Measurements from ENCODE around the gene MYH14. TPM values are rescaled to one million over a fixed set of nuclear protein-coding genes. Genes with fewer than 3 reads are reported as not detected.
"Not testable (repeated sequence)": the region's sequence is repeated elsewhere in the genome, so short reads cannot be mapped to it uniquely, and the experiment has no call there.

MYH14 gene
- total and polyA plus RNA-seq, 12 donors, result 0.22 to 8.5 (median 3.1) TPM

GRCh38 chr19:50230379-50231351 is 27.2 kb downstream of the MYH14 start:
- no peak for TF ChIP-seq CTCF (IDR thresholded peaks at IDR 0.05)
- TF ChIP-seq POLR2A (IDR thresholded peaks at IDR 0.05), result no peak
- no peaks in the 10 kb centered on the region for H3K27me3 ChIP-seq
- WGBS, 4 donors, result 64 to 73% (median 69%) methylated on average over 34 to 56 of the region's 56 CpGs

GRCh38 chr19:50231417-50231816 is 28.0 kb downstream of the MYH14 start:
- H3K4me3 ChIP-seq; H3K4me1 ChIP-seq (replicated peaks in 1 of 2); DNase-seq; H3K27ac ChIP-seq; intact Hi-C loops (cut with DNase I); H3K36me3 ChIP-seq (replicated peaks in 1 of 2); H3K9me3 ChIP-seq (replicated peaks in 1 of 3); H3K27me3 ChIP-seq: not testable (repeated sequence)
- 64 to 77% (median 69%) methylated on average over 3 of the region's 3 CpGs for WGBS, 4 donors

More at GRCh38 chr19:50230379-50231351, 27.2 kb downstream of the MYH14 start:
- Histone ChIP-seq H3K4me3 (no peak overlapping the region), H3K27ac (no peak overlapping the region), H3K4me1 (replicated peaks in 1 of 2) (no peaks in the 10 kb centered on the region), H3K36me3 (replicated peaks in 1 of 2) (no peaks in the 10 kb centered on the region), H3K9me3 (replicated peaks in 1 of 3) (no peaks in the 10 kb centered on the region)
- DNase-seq, result no peak
- intact Hi-C loops (cut with DNase I), result no loop called here

GRCh38 chr19:50231821-50232220 is 28.4 kb downstream of the MYH14 start:
- Histone ChIP-seq H3K4me3 (no peak overlapping the region), H3K36me3 (replicated peaks in 1 of 2) (no peaks in the 10 kb centered on the region), H3K4me1 (replicated peaks in 1 of 2) (no peaks in the 10 kb centered on the region), H3K27ac (no peak overlapping the region), H3K27me3 (no peaks in the 10 kb centered on the region), H3K9me3 (replicated peaks in 1 of 3) (no peaks in the 10 kb centered on the region)
- 50 to 63% (median 55%) methylated on average over 7 to 16 of the region's 16 CpGs for WGBS, 4 donors
- intact Hi-C loops (cut with DNase I), result no loop called here
- no peak for DNase-seq
- TF ChIP-seq CTCF (IDR thresholded peaks at IDR 0.05), result no peak
- no peak for TF ChIP-seq POLR2A (IDR thresholded peaks at IDR 0.05)

GRCh38 chr19:50232600-50232999 is 29.2 kb downstream of the MYH14 start:
- Histone ChIP-seq H3K4me3 (no peak overlapping the region), H3K27ac (no peak overlapping the region), H3K4me1 (replicated peaks in 1 of 2) (no peaks in the 10 kb centered on the region), H3K36me3 (replicated peaks in 1 of 2) (no peaks in the 10 kb centered on the region), H3K9me3 (replicated peaks in 1 of 3) (no peaks in the 10 kb centered on the region), H3K27me3 (no peaks in the 10 kb centered on the region)
- WGBS, 4 donors, result 48 to 62% (median 56%) methylated on average over 3 of the region's 3 CpGs
- intact Hi-C loops (cut with DNase I), result no loop called here
- DNase-seq, result no peak
- TF ChIP-seq POLR2A (IDR thresholded peaks at IDR 0.05) (no peak), CTCF (IDR thresholded peaks at IDR 0.05) (no peak)
